ENCODE data around the gene ADAMTSL1.

The ADAMTSL1 gene

GRCh38 chr9:18707061-18707461 lies 233.1 kb downstream of the ADAMTSL1 start:
- Histone ChIP-seq H3K4me3 (ENCODE audit: low read length) (no peak overlapping the region), H3K9ac (ENCODE audit: low read length) (no peak overlapping the region), H3K4me1 (ENCODE audit: control insufficient read depth, insufficient read depth, low read length) (peaks cover 2% of the 10 kb centered on the region), H3K27ac (ENCODE audit: low read depth, low read length) (no peak overlapping the region), H3K36me3 (ENCODE audit: control insufficient read depth, insufficient read depth, low read length) (no peaks in the 10 kb centered on the region), H3K27me3 (ENCODE audit: control insufficient read depth, insufficient read depth, low read length) (no peaks in the 10 kb centered on the region)

GRCh38 chr9:18707489-18708205 lies 233.7 kb downstream of the ADAMTSL1 start:
- Histone ChIP-seq H3K4me3 (ENCODE audit: low read length) (no peak overlapping the region), H3K27me3 (ENCODE audit: control insufficient read depth, insufficient read depth, low read length) (no peaks in the 10 kb centered on the region), H3K27ac (ENCODE audit: low read depth, low read length) (no peak overlapping the region), H3K4me1 (ENCODE audit: control insufficient read depth, insufficient read depth, low read length) (peaks cover 2% of the 10 kb centered on the region), H3K36me3 (ENCODE audit: control insufficient read depth, insufficient read depth, low read length) (no peaks in the 10 kb centered on the region), H3K9ac (ENCODE audit: low read length) (no peak overlapping the region)

- Histone ChIP-seq H3K4me3 (ENCODE audit: low read length) (no peak overlapping the region), H3K4me1 (ENCODE audit: control insufficient read depth, insufficient read depth, low read length) (peaks cover 2% of the 10 kb centered on the region), H3K27me3 (ENCODE audit: control insufficient read depth, insufficient read depth, low read length) (no peaks in the 10 kb centered on the region), H3K27ac (ENCODE audit: low read depth, low read length) (no peak overlapping the region), H3K9ac (ENCODE audit: low read length) (no peak overlapping the region), H3K36me3 (ENCODE audit: control insufficient read depth, insufficient read depth, low read length) (no peaks in the 10 kb centered on the region)
Measured at GRCh38 chr9:18708429-18708828, 234.5 kb downstream of the ADAMTSL1 start.

GRCh38 chr9:18710065-18710464 lies 236.1 kb downstream of the ADAMTSL1 start:
- Histone ChIP-seq H3K4me3 (ENCODE audit: low read length) (no peak overlapping the region), H3K27me3 (ENCODE audit: control insufficient read depth, insufficient read depth, low read length) (no peaks in the 10 kb centered on the region), H3K9ac (ENCODE audit: low read length) (no peak overlapping the region)

GRCh38 chr9:18717759-18718158 lies 243.8 kb downstream of the ADAMTSL1 start:
- no peaks in the 10 kb centered on the region for H3K4me1 ChIP-seq (ENCODE audit: control insufficient read depth, insufficient read depth, low read length)
- H3K27ac ChIP-seq (ENCODE audit: low read depth, low read length): no peak overlapping the region
- H3K27me3 ChIP-seq (ENCODE audit: control insufficient read depth, insufficient read depth, low read length): no peaks in the 10 kb centered on the region

More at GRCh38 chr9:18710065-18710464, 236.1 kb downstream of the ADAMTSL1 start:
- Histone ChIP-seq H3K36me3 (ENCODE audit: control insufficient read depth, insufficient read depth, low read length) (no peaks in the 10 kb centered on the region), H3K27ac (ENCODE audit: low read depth, low read length) (no peak overlapping the region), H3K4me1 (ENCODE audit: control insufficient read depth, insufficient read depth, low read length) (no peaks in the 10 kb centered on the region)

GRCh38 chr9:18718393-18718792 lies 244.4 kb downstream of the ADAMTSL1 start:
- Histone ChIP-seq H3K4me1 (ENCODE audit: control insufficient read depth, insufficient read depth, low read length) (no peaks in the 10 kb centered on the region), H3K9ac (ENCODE audit: low read length) (no peak overlapping the region), H3K36me3 (ENCODE audit: control insufficient read depth, insufficient read depth, low read length) (no peaks in the 10 kb centered on the region), H3K27ac (ENCODE audit: low read depth, low read length) (no peak overlapping the region), H3K27me3 (ENCODE audit: control insufficient read depth, insufficient read depth, low read length) (no peaks in the 10 kb centered on the region), H3K4me3 (ENCODE audit: low read length) (no peak overlapping the region)

More at GRCh38 chr9:18717759-18718158, 243.8 kb downstream of the ADAMTSL1 start:
- H3K4me3 ChIP-seq (ENCODE audit: low read length): no peak overlapping the region
- H3K9ac ChIP-seq (ENCODE audit: low read length): no peak overlapping the region
- no peaks in the 10 kb centered on the region for H3K36me3 ChIP-seq (ENCODE audit: control insufficient read depth, insufficient read depth, low read length)

- H3K9ac ChIP-seq (ENCODE audit: low read length): no peak overlapping the region
- H3K36me3 ChIP-seq (ENCODE audit: control insufficient read depth, insufficient read depth, low read length): no peaks in the 10 kb centered on the region
- H3K4me1 ChIP-seq (ENCODE audit: control insufficient read depth, insufficient read depth, low read length): no peaks in the 10 kb centered on the region
- no peak overlapping the region for H3K4me3 ChIP-seq (ENCODE audit: low read length)
- H3K27ac ChIP-seq (ENCODE audit: low read depth, low read length): no peak overlapping the region
- H3K27me3 ChIP-seq (ENCODE audit: control insufficient read depth, insufficient read depth, low read length): no peaks in the 10 kb centered on the region
Measured at GRCh38 chr9:18718932-18719331, 245.0 kb downstream of the ADAMTSL1 start.

GRCh38 chr9:18720691-18721090 lies 246.7 kb downstream of the ADAMTSL1 start:
- H3K27me3 ChIP-seq (ENCODE audit: control insufficient read depth, insufficient read depth, low read length): no peaks in the 10 kb centered on the region
- no peaks in the 10 kb centered on the region for H3K36me3 ChIP-seq (ENCODE audit: control insufficient read depth, insufficient read depth, low read length)
- no peak overlapping the region for H3K27ac ChIP-seq (ENCODE audit: low read depth, low read length)
- no peaks in the 10 kb centered on the region for H3K4me1 ChIP-seq (ENCODE audit: control insufficient read depth, insufficient read depth, low read length)
- H3K4me3 ChIP-seq (ENCODE audit: low read length): no peak overlapping the region
- H3K9ac ChIP-seq (ENCODE audit: low read length): no peak overlapping the region

GRCh38 chr9:18721267-18721994 lies 247.5 kb downstream of the ADAMTSL1 start:
- H3K4me3 ChIP-seq (ENCODE audit: low read length): no peak overlapping the region
- no peak overlapping the region for H3K27ac ChIP-seq (ENCODE audit: low read depth, low read length)
- H3K36me3 ChIP-seq (ENCODE audit: control insufficient read depth, insufficient read depth, low read length): no peaks in the 10 kb centered on the region
- peaks cover 4% of the 10 kb centered on the region for H3K4me1 ChIP-seq (ENCODE audit: control insufficient read depth, insufficient read depth, low read length)
- H3K9ac ChIP-seq (ENCODE audit: low read length): no peak overlapping the region
- no peaks in the 10 kb centered on the region for H3K27me3 ChIP-seq (ENCODE audit: control insufficient read depth, insufficient read depth, low read length)

GRCh38 chr9:18721995-18722310 lies 248.0 kb downstream of the ADAMTSL1 start:
- H3K27ac ChIP-seq (ENCODE audit: low read depth, low read length): no peak overlapping the region
- peaks cover 7% of the 10 kb centered on the region for H3K4me1 ChIP-seq (ENCODE audit: control insufficient read depth, insufficient read depth, low read length)

GRCh38 chr9:18722882-18723281 lies 248.9 kb downstream of the ADAMTSL1 start:
- peaks cover 7% of the 10 kb centered on the region for H3K4me1 ChIP-seq (ENCODE audit: control insufficient read depth, insufficient read depth, low read length)
- H3K9ac ChIP-seq (ENCODE audit: low read length): no peak overlapping the region
- no peaks in the 10 kb centered on the region for H3K36me3 ChIP-seq (ENCODE audit: control insufficient read depth, insufficient read depth, low read length)
- no peaks in the 10 kb centered on the region for H3K27me3 ChIP-seq (ENCODE audit: control insufficient read depth, insufficient read depth, low read length)
- H3K4me3 ChIP-seq (ENCODE audit: low read length): no peak overlapping the region
- no peak overlapping the region for H3K27ac ChIP-seq (ENCODE audit: low read depth, low read length)

More at GRCh38 chr9:18721995-18722310, 248.0 kb downstream of the ADAMTSL1 start:
- Histone ChIP-seq H3K27me3 (ENCODE audit: control insufficient read depth, insufficient read depth, low read length) (no peaks in the 10 kb centered on the region), H3K9ac (ENCODE audit: low read length) (no peak overlapping the region), H3K36me3 (ENCODE audit: control insufficient read depth, insufficient read depth, low read length) (no peaks in the 10 kb centered on the region), H3K4me3 (ENCODE audit: low read length) (no peak overlapping the region)

GRCh38 chr9:18723366-18723765 lies 249.4 kb downstream of the ADAMTSL1 start:
- H3K9ac ChIP-seq (ENCODE audit: low read length): no peak overlapping the region
- H3K4me3 ChIP-seq (ENCODE audit: low read length): no peak overlapping the region
- H3K27me3 ChIP-seq (ENCODE audit: control insufficient read depth, insufficient read depth, low read length): no peaks in the 10 kb centered on the region
- peaks cover 10% of the 10 kb centered on the region for H3K4me1 ChIP-seq (ENCODE audit: control insufficient read depth, insufficient read depth, low read length)
- no peaks in the 10 kb centered on the region for H3K36me3 ChIP-seq (ENCODE audit: control insufficient read depth, insufficient read depth, low read length)
- no peak overlapping the region for H3K27ac ChIP-seq (ENCODE audit: low read depth, low read length)

GRCh38 chr9:18726546-18726945 lies 252.6 kb downstream of the ADAMTSL1 start:
- peaks cover 12% of the 10 kb centered on the region for H3K4me1 ChIP-seq (ENCODE audit: control insufficient read depth, insufficient read depth, low read length)
- no peak overlapping the region for H3K9ac ChIP-seq (ENCODE audit: low read length)
- no peak overlapping the region for H3K4me3 ChIP-seq (ENCODE audit: low read length)
- H3K27me3 ChIP-seq (ENCODE audit: control insufficient read depth, insufficient read depth, low read length): no peaks in the 10 kb centered on the region
- peak overlapping the region; percentile 44 for H3K27ac ChIP-seq (ENCODE audit: low read depth, low read length)
- H3K36me3 ChIP-seq (ENCODE audit: control insufficient read depth, insufficient read depth, low read length): no peaks in the 10 kb centered on the region
